SU-DHL-6 (cell line): Measurements from ENCODE around the gene SRL.

Experiments
- H2AFZ ChIP-seq: fragments of 200-600 bp; sonication (generic); 2 replicates; pipeline ENCODE4 v1.6.1; 2014; ENCODE audit warnings: low read depth, mild to moderate bottlenecking, moderate library complexity, mixed read lengths, antibody characterized with exemption, low read length; ENCODE audit not compliant: severe bottlenecking
- H3F3A ChIP-seq: fragments of 200-600 bp; shearing (Covaris generic); 2 replicates; pipeline ENCODE4 v1.6.0; 2016; ENCODE audit warnings: antibody characterized with exemption, mild to moderate bottlenecking; ENCODE audit not compliant: insufficient read depth
- H3K27ac ChIP-seq: fragments of 200-600 bp; sonication (generic); 2 replicates; pipeline ENCODE4 v1.5.1; 2016; ENCODE audit warnings: low read depth, mild to moderate bottlenecking, low read length, moderate library complexity, mixed read lengths
- H3K27me3 ChIP-seq: fragments of 200-600 bp; sonication (generic), shearing (Covaris generic); 2 replicates; pipeline ENCODE4 v1.6.0; 2014; ENCODE audit warnings: mild to moderate bottlenecking, low read length
- H3K36me3 ChIP-seq: fragments of 200-600 bp; sonication (generic); 2 replicates; pipeline ENCODE4 v1.6.1; 2014; ENCODE audit warnings: mild to moderate bottlenecking, low read length, mixed read lengths
- H3K4me2 ChIP-seq: fragments of 300-600, 200-600 bp; shearing (Covaris generic), sonication (generic); 2 replicates; pipeline ENCODE4 v1.6.0; 2014; ENCODE audit warnings: low read length, low read depth, mild to moderate bottlenecking; ENCODE audit not compliant: poor library complexity, severe bottlenecking
- H3K4me3 ChIP-seq: fragments of 200-600 bp; sonication (generic); 2 replicates; pipeline ENCODE4 v1.5.1; 2014; ENCODE audit warnings: antibody characterized with exemption, low read length, mild to moderate bottlenecking, mixed read lengths; ENCODE audit not compliant: insufficient read depth, poor library complexity, severe bottlenecking
- H3K79me2 ChIP-seq: fragments of 200-600 bp; sonication (generic); 2 replicates; pipeline ENCODE4 v1.6.1; 2014; ENCODE audit warnings: mild to moderate bottlenecking, low read length, moderate library complexity; ENCODE audit not compliant: insufficient read depth
- H3K9ac ChIP-seq: fragments of 200-600 bp; sonication (generic); 2 replicates; pipeline ENCODE4 v1.7.0; 2014; ENCODE audit warnings: mild to moderate bottlenecking, low read length
- H3K9me2 ChIP-seq: fragments of 200-600 bp; sonication (generic); replicated peaks from 2 replicates; pipeline ENCODE4 v1.6.1; 2014; ENCODE audit warnings: low read length; ENCODE audit not compliant: insufficient read depth
- H3K9me3 ChIP-seq: fragments of 200-600 bp; sonication (generic); 2 replicates; pipeline ENCODE4 v1.6.1; 2014; ENCODE audit warnings: low read length, mixed read lengths; ENCODE audit not compliant: insufficient read depth
- H4K20me1 ChIP-seq: fragments of 200-600 bp; sonication (generic); 2 replicates; pipeline ENCODE4 v1.6.1; 2014; ENCODE audit warnings: low read depth, mild to moderate bottlenecking, antibody characterized with exemption, low read length, moderate library complexity, mixed read lengths
- CTCF ChIP-seq: fragments of 200-600 bp; sonication (generic); IDR thresholded peaks from one replicate; pipeline ENCODE4 v1.5.1; 2017; ENCODE audit warnings: antibody characterized with exemption, mild to moderate bottlenecking, low read length, moderate library complexity; ENCODE audit not compliant: insufficient read depth, poor library complexity, severe bottlenecking
- EZH2phosphoT487 ChIP-seq: fragments of 200-600 bp; sonication (generic), shearing (Covaris generic); conservative IDR thresholded peaks from 2 replicates; pipeline ENCODE4 v1.6.1; 2018; ENCODE audit warnings: mild to moderate bottlenecking, antibody characterized with exemption, low read length, moderate library complexity, mixed read lengths

Gene SRL

GRCh38 chr16:4152267-4152666, 89.6 kb downstream of the SRL start:
- H3K9me2 ChIP-seq, result no peaks in the 10 kb centered on the region
- no peak overlapping the region for H3K27ac ChIP-seq
- H3K36me3 ChIP-seq, result no peaks in the 10 kb centered on the region
- no peaks in the 10 kb centered on the region for H3K79me2 ChIP-seq
- no peaks in the 10 kb centered on the region for H3K9me3 ChIP-seq
- no peak overlapping the region for H3K9ac ChIP-seq
- H3K4me3 ChIP-seq, result no peak overlapping the region
- no peaks in the 10 kb centered on the region for H3F3A ChIP-seq
- H2AFZ ChIP-seq, result no peak overlapping the region
- no peaks in the 10 kb centered on the region for H4K20me1 ChIP-seq
- H3K4me2 ChIP-seq, result no peak overlapping the region
- no peak for TF ChIP-seq CTCF
- no peak for TF ChIP-seq EZH2phosphoT487
- H3K27me3 ChIP-seq, result no peaks in the 10 kb centered on the region

- Histone ChIP-seq H3K4me2 (no peak overlapping the region), H2AFZ (no peak overlapping the region), H3K27ac (no peak overlapping the region)
Measured at GRCh38 chr16:4147236-4147635, 94.6 kb downstream of the SRL start.

GRCh38 chr16:4142268-4142667, 99.6 kb downstream of the SRL start:
- H3K36me3 ChIP-seq, result no peaks in the 10 kb centered on the region
- no peaks in the 10 kb centered on the region for H3K9me2 ChIP-seq
- H3K27ac ChIP-seq, result no peak overlapping the region
- no peaks in the 10 kb centered on the region for H3F3A ChIP-seq
- TF ChIP-seq CTCF, result no peak
- TF ChIP-seq EZH2phosphoT487, result no peak
- H3K9ac ChIP-seq, result no peak overlapping the region
- H3K27me3 ChIP-seq, result no peaks in the 10 kb centered on the region
- no peak overlapping the region for H2AFZ ChIP-seq
- no peak overlapping the region for H3K4me2 ChIP-seq
- no peak overlapping the region for H3K4me3 ChIP-seq
- H3K79me2 ChIP-seq, result no peaks in the 10 kb centered on the region
- no peaks in the 10 kb centered on the region for H4K20me1 ChIP-seq
- no peaks in the 10 kb centered on the region for H3K9me3 ChIP-seq

More at GRCh38 chr16:4147236-4147635, 94.6 kb downstream of the SRL start:
- no peaks in the 10 kb centered on the region for H3K9me3 ChIP-seq
- no peaks in the 10 kb centered on the region for H4K20me1 ChIP-seq
- no peaks in the 10 kb centered on the region for H3F3A ChIP-seq
- no peak overlapping the region for H3K9ac ChIP-seq
- H3K79me2 ChIP-seq, result no peaks in the 10 kb centered on the region
- no peaks in the 10 kb centered on the region for H3K9me2 ChIP-seq
- H3K36me3 ChIP-seq, result no peaks in the 10 kb centered on the region
- H3K27me3 ChIP-seq, result no peaks in the 10 kb centered on the region
- no peak overlapping the region for H3K4me3 ChIP-seq
- TF ChIP-seq CTCF (no peak), EZH2phosphoT487 (no peak)
